HEK293T (cell line): ENCODE results near the gene MEF2C.

Experiments used
- CTCF ChIA-PET: fragments of 350-600 bp; formaldehyde crosslinking; extraction: SDS; loops from one replicate; lab custom pipeline; 2021; ENCODE audit warnings: antibody characterized with exemption, inconsistent platforms; lab: Yijun Ruan, JAX
- POLR2A ChIA-PET: fragments of 350-600 bp; formaldehyde crosslinking; extraction: SDS; loops from one replicate; lab custom pipeline; 2020; ENCODE audit warnings: antibody characterized with exemption, inconsistent platforms; lab: Yijun Ruan, JAX
- DNase-seq: peaks from one replicate; pipeline ENCODE4 v3.0.0; 2012; ENCODE audit warnings: mixed read lengths; ENCODE audit errors: extremely low spot score
- ARNT ChIP-seq: fragments of 450-650 bp; IDR thresholded peaks from 2 replicates; pipeline ENCODE4 v1.6.1; 2017; ENCODE audit warnings: mild to moderate bottlenecking
- BHLHE40 ChIP-seq: fragments of 450-650 bp; IDR thresholded peaks from 2 replicates; pipeline ENCODE4 v1.6.1; 2016; ENCODE audit warnings: mild to moderate bottlenecking, moderate library complexity, borderline replicate concordance
- CTBP1 ChIP-seq: fragments of 450-650 bp; IDR thresholded peaks from 2 replicates; pipeline ENCODE4 v1.6.1; 2016; ENCODE audit warnings: borderline replicate concordance
- ELF4 ChIP-seq: fragments of 450-650 bp; IDR thresholded peaks from 2 replicates; pipeline ENCODE4 v1.6.1; 2017; ENCODE audit warnings: antibody characterized with exemption
- FOXA1 ChIP-seq: fragments of 450-650 bp; IDR thresholded peaks from 2 replicates; pipeline ENCODE4 v1.6.1; 2016; ENCODE audit warnings: mild to moderate bottlenecking
- FOXK2 ChIP-seq: fragments of 450-650 bp; IDR thresholded peaks from 2 replicates; pipeline ENCODE4 v1.6.1; 2016; ENCODE audit warnings: mild to moderate bottlenecking
- FOXM1 ChIP-seq: fragments of 450-650 bp; IDR thresholded peaks from 2 replicates; pipeline ENCODE4 v1.6.1; 2017; ENCODE audit warnings: mild to moderate bottlenecking, borderline replicate concordance
- HDGF ChIP-seq: fragments of 450-650 bp; IDR thresholded peaks from 2 replicates; pipeline ENCODE4 v1.6.1; 2017; ENCODE audit warnings: antibody characterized with exemption, borderline replicate concordance
- L3MBTL2 ChIP-seq: fragments of 450-650 bp; conservative IDR thresholded peaks from 2 replicates; pipeline ENCODE4 v1.6.1; 2016; ENCODE audit warnings: mild to moderate bottlenecking
- LEF1 ChIP-seq: fragments of 450-650 bp; IDR thresholded peaks from 2 replicates; pipeline ENCODE4 v1.6.1; 2017; ENCODE audit warnings: mild to moderate bottlenecking, borderline replicate concordance
- NFRKB ChIP-seq: fragments of 450-650 bp; IDR thresholded peaks from 2 replicates; pipeline ENCODE4 v1.6.1; 2016; ENCODE audit warnings: mild to moderate bottlenecking, moderate library complexity
- PKNOX1 ChIP-seq: fragments of 450-650 bp; IDR thresholded peaks from 2 replicates; pipeline ENCODE4 v1.6.1; 2016
- SP1 ChIP-seq: fragments of 450-650 bp; IDR thresholded peaks from 2 replicates; pipeline ENCODE4 v1.6.1; 2017
- SUZ12 ChIP-seq: fragments of 450-650 bp; IDR thresholded peaks from 2 replicates; pipeline ENCODE4 v1.6.1; 2016; ENCODE audit warnings: mild to moderate bottlenecking
- TARDBP ChIP-seq: fragments of 450-650 bp; IDR thresholded peaks from 2 replicates; pipeline ENCODE4 v1.6.1; 2016
- ZNF384 ChIP-seq: fragments of 450-650 bp; IDR thresholded peaks from 2 replicates; pipeline ENCODE4 v1.6.1; 2016

The MEF2C gene

GRCh38 chr5:88765171-88765570, 117.8 kb downstream of the MEF2C start:
- no peak for TF ChIP-seq ZNF384
- no peak for TF ChIP-seq L3MBTL2
- TF ChIP-seq ELF4 = no peak
- TF ChIP-seq FOXA1 = no peak
- ChIA-PET CTCF (no interaction called here), POLR2A (no interaction called here)
- no peak for DNase-seq

GRCh38 chr5:88761939-88762338, 121.0 kb downstream of the MEF2C start:
- ChIA-PET CTCF (interaction anchor here (1.0 kb wide), 1 partner anchor 26 kb away, joined by 3 read pairs; no protein-coding TSS in a partner anchor), POLR2A (interaction anchor here (1.7 kb wide), 1 partner anchor 1648 kb away, joined by 3 read pairs; the partner anchor contains the start of gene CETN3)
- DNase-seq = no peak
- TF ChIP-seq LEF1 (no peak), PKNOX1 (no peak), FOXM1 (no peak), HDGF (no peak), FOXK2 (no peak), SUZ12 (no peak), ARNT (no peak), NFRKB (no peak), BHLHE40 (no peak), CTBP1 (no peak), ZNF384 (no peak), FOXA1 (no peak), TARDBP (no peak), ELF4 (no peak), L3MBTL2 (no peak), SP1 (no peak)

- ChIA-PET CTCF (interaction anchor here (1.0 kb wide), 1 partner anchor 26 kb away, joined by 3 read pairs; no protein-coding TSS in a partner anchor), POLR2A (interaction anchor here (1.7 kb wide), 1 partner anchor 1648 kb away, joined by 3 read pairs; the partner anchor contains the start of gene CETN3)
- DNase-seq = no peak
- no peak for TF ChIP-seq PKNOX1
- no peak for TF ChIP-seq FOXM1
- no peak for TF ChIP-seq CTBP1
Measured at GRCh38 chr5:88761269-88761850, 121.6 kb downstream of the MEF2C start.

GRCh38 chr5:88760527-88760926, 122.5 kb downstream of the MEF2C start:
- POLR2A ChIA-PET = interaction anchor here (1.7 kb wide), 1 partner anchor 1649 kb away, joined by 3 read pairs; the partner anchor contains the start of gene CETN3
- CTCF ChIA-PET = no interaction called here
- peak; percentile 87 for TF ChIP-seq PKNOX1
- peak; percentile 65; the same call in 1 of the 2 replicates for TF ChIP-seq CTBP1
- TF ChIP-seq BHLHE40 = no peak
- DNase-seq = peak; percentile 18

- no peak for DNase-seq
- POLR2A ChIA-PET = no interaction called here
- CTCF ChIA-PET = no interaction called here
- TF ChIP-seq SUZ12 (no peak), CTBP1 (no peak), SP1 (no peak), FOXM1 (no peak), LEF1 (no peak), NFRKB (no peak), FOXK2 (no peak), ARNT (no peak), FOXA1 (no peak), PKNOX1 (no peak), TARDBP (no peak), BHLHE40 (no peak), L3MBTL2 (no peak), ELF4 (no peak), ZNF384 (no peak), HDGF (no peak)
Measured at GRCh38 chr5:88758591-88758990, 124.4 kb downstream of the MEF2C start.

GRCh38 chr5:88758184-88758583, 124.8 kb downstream of the MEF2C start:
- POLR2A ChIA-PET = no interaction called here
- DNase-seq = no peak
- TF ChIP-seq ARNT (no peak), ZNF384 (no peak), SP1 (no peak), HDGF (no peak), FOXK2 (no peak), FOXM1 (no peak), NFRKB (no peak), BHLHE40 (no peak), CTBP1 (no peak)
- CTCF ChIA-PET = no interaction called here
